Measurements from ENCODE around the gene CD28.
A peak's percentile ranks its signal among the peaks of the same experiment; 100 is the strongest.

Gene CD28

GRCh38 chr2:203706403-203706802 is at the start of gene CD28:
Gene CD28, plus strand, starts transcription at chr2:203706639. Its CDS starts 58 bp downstream, at chr2:203706697.
- DNase-seq (ENCODE audit: low read depth in 2 of 2): peak; percentile 59 to 68

GRCh38 chr2:203659331-203660049 is 46.9 kb upstream of the CD28 start:
- DNase-seq (ENCODE audit: low read depth in 2 of 2): no peak

- no peak for DNase-seq (ENCODE audit: low read depth in 2 of 2)
Measured at GRCh38 chr2:203660465-203660864, 46.0 kb upstream of the CD28 start.

GRCh38 chr2:203661279-203661908 is 45.0 kb upstream of the CD28 start:
- DNase-seq (ENCODE audit: low read depth in 2 of 2): no peak

- DNase-seq (ENCODE audit: low read depth in 2 of 2): no peak
Measured at GRCh38 chr2:203662487-203662886, 44.0 kb upstream of the CD28 start.

GRCh38 chr2:203662951-203663350 is 43.5 kb upstream of the CD28 start:
- no peak for DNase-seq (ENCODE audit: low read depth in 2 of 2)

- DNase-seq (ENCODE audit: low read depth in 2 of 2): no peak
Measured at GRCh38 chr2:203664029-203664755, 42.2 kb upstream of the CD28 start.

- DNase-seq (ENCODE audit: low read depth in 2 of 2): no peak
Measured at GRCh38 chr2:203667838-203668237, 38.6 kb upstream of the CD28 start.

- no peak for DNase-seq (ENCODE audit: low read depth in 2 of 2)
Measured at GRCh38 chr2:203669820-203670219, 36.6 kb upstream of the CD28 start.

GRCh38 chr2:203670939-203671338 is 35.5 kb upstream of the CD28 start:
- no peak for DNase-seq (ENCODE audit: low read depth in 2 of 2)

GRCh38 chr2:203671876-203672275 is 34.6 kb upstream of the CD28 start:
- DNase-seq (ENCODE audit: low read depth in 2 of 2): no peak

GRCh38 chr2:203672856-203673255 is 33.6 kb upstream of the CD28 start:
- DNase-seq (ENCODE audit: low read depth in 2 of 2): no peak

GRCh38 chr2:203673933-203674332 is 32.5 kb upstream of the CD28 start:
- peak in 1 of 2 donors; percentile 6 for DNase-seq (ENCODE audit: low read depth in 2 of 2)

- DNase-seq (ENCODE audit: low read depth in 2 of 2): no peak
Measured at GRCh38 chr2:203675086-203675485, 31.4 kb upstream of the CD28 start.

- DNase-seq (ENCODE audit: low read depth in 2 of 2): no peak
Measured at GRCh38 chr2:203678971-203679370, 27.5 kb upstream of the CD28 start.

GRCh38 chr2:203679401-203679800 is 27.0 kb upstream of the CD28 start:
- DNase-seq (ENCODE audit: low read depth in 2 of 2): no peak

- DNase-seq (ENCODE audit: low read depth in 2 of 2): no peak
Measured at GRCh38 chr2:203681978-203682377, 24.5 kb upstream of the CD28 start.

- no peak for DNase-seq (ENCODE audit: low read depth in 2 of 2)
Measured at GRCh38 chr2:203682688-203683130, 23.7 kb upstream of the CD28 start.

GRCh38 chr2:203683421-203683820 is 23.0 kb upstream of the CD28 start:
- DNase-seq (ENCODE audit: low read depth in 2 of 2): no peak

- no peak for DNase-seq (ENCODE audit: low read depth in 2 of 2)
Measured at GRCh38 chr2:203683932-203684556, 22.4 kb upstream of the CD28 start.

GRCh38 chr2:203685081-203685621 is 21.3 kb upstream of the CD28 start:
- DNase-seq (ENCODE audit: low read depth in 2 of 2): no peak

Measured in activated CD8-positive, alpha-beta memory T cell treated with anti-CD3 and anti-CD28 coated beads for 4 hours (primary cell).